K562 (cell line): ENCODE data around the gene NCAM2. TPM values are rescaled to one million over a fixed set of nuclear protein-coding genes. Genes with fewer than 3 reads are reported as not detected.

ENCODE experiments used
- CHD4 ChIP-seq: fragments of 200-600 bp; sonication (generic); IDR thresholded peaks from 3 replicates; pipeline ENCODE4 v1.6.1; 2012; ENCODE audit warnings: low read depth, mild to moderate bottlenecking, mixed read lengths, low read length, inconsistent platforms; ENCODE audit not compliant: insufficient read depth, insufficient replicate concordance, poor library complexity, severe bottlenecking
- MAFG ChIP-seq: fragments of 450-650 bp; conservative IDR thresholded peaks from 2 replicates; pipeline ENCODE4 v1.6.1; 2016; ENCODE audit warnings: missing genetic modification characterization, missing compliant biosample characterization
- MTA3 ChIP-seq: fragments of 450-650 bp; formaldehyde crosslinking; IDR thresholded peaks from 2 replicates; pipeline ENCODE4 v1.6.1; 2017; ENCODE audit warnings: mild to moderate bottlenecking, borderline replicate concordance
- NBN ChIP-seq: fragments of 450-650 bp; IDR thresholded peaks from 2 replicates; pipeline ENCODE4 v1.6.1; 2016; ENCODE audit warnings: low read depth, mild to moderate bottlenecking
- RBM34 ChIP-seq: fragments of 200-400 bp; formaldehyde crosslinking; IDR thresholded peaks from 2 replicates; pipeline ENCODE4 v1.6.1; 2018; ENCODE audit warnings: low read length, borderline replicate concordance; ENCODE audit not compliant: insufficient read depth
- RFX7 ChIP-seq: fragments of 250-450 bp; sonication (Bioruptor Pico); IDR thresholded peaks from 2 replicates; pipeline ENCODE4 v1.5.1; 2021; ENCODE audit warnings: mild to moderate bottlenecking
- SETDB1 ChIP-seq: IDR thresholded peaks from one replicate; pipeline ENCODE4 v1.6.1; 2012; ENCODE audit warnings: low read length, control low read depth, inconsistent platforms
- TFAM ChIP-seq: fragments of 250-450 bp; sonication (Bioruptor Pico); conservative IDR thresholded peaks from 2 replicates; pipeline ENCODE4 v1.5.0; 2021; ENCODE audit warnings: mild to moderate bottlenecking, moderate library complexity
- polyA plus RNA-seq, 8 experiments: library from polyadenylated mRNA; depleted of rRNA in 4 of 8; stranded (reverse) in 5 of 8; unstranded in 3 of 8; fragments of >200 nt; fragmentation: Nextera tagmentation in 2 of 8; fragmentation: Illumina TruSeq in 1 of 8; extraction: Ambion mirVana in 2 of 8; extraction: Trizol in 1 of 8; gene quantifications; 2 replicates each; pipeline versions ENCODE4 v1.2.1 to v1.2.3, GENCODE V29; 2011 to 2014; ENCODE audit warnings: inconsistent platforms in 1 of 8, missing spikeins in 1 of 8
- total RNA-seq, 7 experiments: library from RNA; depleted of rRNA in 6 of 7; stranded (reverse); fragments of >200 nt in 6 of 7; fragmentation: Illumina TruSeq in 2 of 7; extraction: Trizol in 2 of 7; gene quantifications; 2 replicates each; pipeline versions ENCODE4 v1.2.1 to v1.2.3, GENCODE V29; 2011 to 2021; ENCODE audit warnings: low replicate concordance in 1 of 7
- TF ChIP-seq, protein P1 (sequence below): fragments of 200-600 bp; sonication (generic); IDR thresholded peaks from one replicate; pipeline ENCODE4 v1.6.1; 2012; ENCODE audit warnings: mild to moderate bottlenecking, low read depth, low read length, inconsistent platforms
- TF ChIP-seq, protein P2 (sequence below), 2 experiments: fragments of 250-450 bp in 1 of 2; fragments of 450-650 bp in 1 of 2; sonication (Bioruptor Pico) in 1 of 2; IDR thresholded peaks; 2 replicates each; pipeline versions ENCODE4 v1.6.1 to v1.8.0; 2016 to 2021; ENCODE audit warnings: mild to moderate bottlenecking in 2 of 2, moderate library complexity in 2 of 2, missing compliant biosample characterization in 1 of 2, missing genetic modification characterization in 1 of 2
- TF ChIP-seq, protein P3 (sequence below): fragments of 250-450 bp; sonication (Bioruptor Pico); IDR thresholded peaks from 2 replicates; pipeline ENCODE4 v1.8.0; 2021; ENCODE audit warnings: moderate library complexity, mild to moderate bottlenecking, inconsistent platforms
- TF ChIP-seq, protein P4 (sequence below): fragments of 250-450 bp; sonication (Bioruptor Pico); IDR thresholded peaks from 2 replicates; pipeline ENCODE4 v1.9.0; 2021; ENCODE audit warnings: mild to moderate bottlenecking

The NCAM2 gene
- total and polyA plus RNA-seq, 9 of the 15 experiments (the other 6 are each of a cell fraction or from before 2014, with no cell fraction given), result 14.0 to 58.2 (median 27.8) TPM

DNA sequence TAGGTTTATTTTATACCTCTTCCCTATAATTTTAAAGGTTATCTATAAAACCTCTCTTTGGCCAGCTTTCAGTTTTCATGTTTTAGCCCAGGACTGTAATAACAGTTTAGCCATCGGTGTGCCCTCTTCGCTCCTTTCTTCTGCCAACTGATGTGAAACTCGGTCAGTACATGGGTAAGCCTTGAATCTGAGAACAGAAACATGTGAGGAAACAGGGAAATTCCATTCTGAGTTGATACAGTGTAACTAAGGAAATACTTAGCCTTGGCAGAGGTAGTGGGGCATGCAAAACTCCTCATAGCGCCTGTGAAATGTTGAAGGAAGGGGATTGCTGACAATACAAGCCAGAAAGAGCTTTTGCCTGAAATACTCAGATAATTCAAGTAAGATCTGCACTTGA lies 465.2 kb downstream of the NCAM2 start (continued):
- TF ChIP-seq, protein P1, sequence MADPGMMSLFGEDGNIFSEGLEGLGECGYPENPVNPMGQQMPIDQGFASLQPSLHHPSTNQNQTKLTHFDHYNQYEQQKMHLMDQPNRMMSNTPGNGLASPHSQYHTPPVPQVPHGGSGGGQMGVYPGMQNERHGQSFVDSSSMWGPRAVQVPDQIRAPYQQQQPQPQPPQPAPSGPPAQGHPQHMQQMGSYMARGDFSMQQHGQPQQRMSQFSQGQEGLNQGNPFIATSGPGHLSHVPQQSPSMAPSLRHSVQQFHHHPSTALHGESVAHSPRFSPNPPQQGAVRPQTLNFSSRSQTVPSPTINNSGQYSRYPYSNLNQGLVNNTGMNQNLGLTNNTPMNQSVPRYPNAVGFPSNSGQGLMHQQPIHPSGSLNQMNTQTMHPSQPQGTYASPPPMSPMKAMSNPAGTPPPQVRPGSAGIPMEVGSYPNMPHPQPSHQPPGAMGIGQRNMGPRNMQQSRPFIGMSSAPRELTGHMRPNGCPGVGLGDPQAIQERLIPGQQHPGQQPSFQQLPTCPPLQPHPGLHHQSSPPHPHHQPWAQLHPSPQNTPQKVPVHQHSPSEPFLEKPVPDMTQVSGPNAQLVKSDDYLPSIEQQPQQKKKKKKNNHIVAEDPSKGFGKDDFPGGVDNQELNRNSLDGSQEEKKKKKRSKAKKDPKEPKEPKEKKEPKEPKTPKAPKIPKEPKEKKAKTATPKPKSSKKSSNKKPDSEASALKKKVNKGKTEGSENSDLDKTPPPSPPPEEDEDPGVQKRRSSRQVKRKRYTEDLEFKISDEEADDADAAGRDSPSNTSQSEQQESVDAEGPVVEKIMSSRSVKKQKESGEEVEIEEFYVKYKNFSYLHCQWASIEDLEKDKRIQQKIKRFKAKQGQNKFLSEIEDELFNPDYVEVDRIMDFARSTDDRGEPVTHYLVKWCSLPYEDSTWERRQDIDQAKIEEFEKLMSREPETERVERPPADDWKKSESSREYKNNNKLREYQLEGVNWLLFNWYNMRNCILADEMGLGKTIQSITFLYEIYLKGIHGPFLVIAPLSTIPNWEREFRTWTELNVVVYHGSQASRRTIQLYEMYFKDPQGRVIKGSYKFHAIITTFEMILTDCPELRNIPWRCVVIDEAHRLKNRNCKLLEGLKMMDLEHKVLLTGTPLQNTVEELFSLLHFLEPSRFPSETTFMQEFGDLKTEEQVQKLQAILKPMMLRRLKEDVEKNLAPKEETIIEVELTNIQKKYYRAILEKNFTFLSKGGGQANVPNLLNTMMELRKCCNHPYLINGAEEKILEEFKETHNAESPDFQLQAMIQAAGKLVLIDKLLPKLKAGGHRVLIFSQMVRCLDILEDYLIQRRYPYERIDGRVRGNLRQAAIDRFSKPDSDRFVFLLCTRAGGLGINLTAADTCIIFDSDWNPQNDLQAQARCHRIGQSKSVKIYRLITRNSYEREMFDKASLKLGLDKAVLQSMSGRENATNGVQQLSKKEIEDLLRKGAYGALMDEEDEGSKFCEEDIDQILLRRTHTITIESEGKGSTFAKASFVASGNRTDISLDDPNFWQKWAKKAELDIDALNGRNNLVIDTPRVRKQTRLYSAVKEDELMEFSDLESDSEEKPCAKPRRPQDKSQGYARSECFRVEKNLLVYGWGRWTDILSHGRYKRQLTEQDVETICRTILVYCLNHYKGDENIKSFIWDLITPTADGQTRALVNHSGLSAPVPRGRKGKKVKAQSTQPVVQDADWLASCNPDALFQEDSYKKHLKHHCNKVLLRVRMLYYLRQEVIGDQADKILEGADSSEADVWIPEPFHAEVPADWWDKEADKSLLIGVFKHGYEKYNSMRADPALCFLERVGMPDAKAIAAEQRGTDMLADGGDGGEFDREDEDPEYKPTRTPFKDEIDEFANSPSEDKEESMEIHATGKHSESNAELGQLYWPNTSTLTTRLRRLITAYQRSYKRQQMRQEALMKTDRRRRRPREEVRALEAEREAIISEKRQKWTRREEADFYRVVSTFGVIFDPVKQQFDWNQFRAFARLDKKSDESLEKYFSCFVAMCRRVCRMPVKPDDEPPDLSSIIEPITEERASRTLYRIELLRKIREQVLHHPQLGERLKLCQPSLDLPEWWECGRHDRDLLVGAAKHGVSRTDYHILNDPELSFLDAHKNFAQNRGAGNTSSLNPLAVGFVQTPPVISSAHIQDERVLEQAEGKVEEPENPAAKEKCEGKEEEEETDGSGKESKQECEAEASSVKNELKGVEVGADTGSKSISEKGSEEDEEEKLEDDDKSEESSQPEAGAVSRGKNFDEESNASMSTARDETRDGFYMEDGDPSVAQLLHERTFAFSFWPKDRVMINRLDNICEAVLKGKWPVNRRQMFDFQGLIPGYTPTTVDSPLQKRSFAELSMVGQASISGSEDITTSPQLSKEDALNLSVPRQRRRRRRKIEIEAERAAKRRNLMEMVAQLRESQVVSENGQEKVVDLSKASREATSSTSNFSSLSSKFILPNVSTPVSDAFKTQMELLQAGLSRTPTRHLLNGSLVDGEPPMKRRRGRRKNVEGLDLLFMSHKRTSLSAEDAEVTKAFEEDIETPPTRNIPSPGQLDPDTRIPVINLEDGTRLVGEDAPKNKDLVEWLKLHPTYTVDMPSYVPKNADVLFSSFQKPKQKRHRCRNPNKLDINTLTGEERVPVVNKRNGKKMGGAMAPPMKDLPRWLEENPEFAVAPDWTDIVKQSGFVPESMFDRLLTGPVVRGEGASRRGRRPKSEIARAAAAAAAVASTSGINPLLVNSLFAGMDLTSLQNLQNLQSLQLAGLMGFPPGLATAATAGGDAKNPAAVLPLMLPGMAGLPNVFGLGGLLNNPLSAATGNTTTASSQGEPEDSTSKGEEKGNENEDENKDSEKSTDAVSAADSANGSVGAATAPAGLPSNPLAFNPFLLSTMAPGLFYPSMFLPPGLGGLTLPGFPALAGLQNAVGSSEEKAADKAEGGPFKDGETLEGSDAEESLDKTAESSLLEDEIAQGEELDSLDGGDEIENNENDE, result no peak
- TF ChIP-seq, protein P2, sequence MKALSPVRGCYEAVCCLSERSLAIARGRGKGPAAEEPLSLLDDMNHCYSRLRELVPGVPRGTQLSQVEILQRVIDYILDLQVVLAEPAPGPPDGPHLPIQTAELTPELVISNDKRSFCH (CRISPR knock-in tag; IDR thresholded peaks at IDR 0.05), result no peak
- TF ChIP-seq, protein P2 (tag; IDR thresholded peaks at IDR 0.05), result no peak
- no peak for TF ChIP-seq CHD4
- TF ChIP-seq SETDB1, result no peak
- TF ChIP-seq TFAM (CRISPR knock-in tag), result no peak
- TF ChIP-seq MTA3, result no peak
- TF ChIP-seq MAFG (tag), result no peak
- TF ChIP-seq RFX7 (CRISPR knock-in tag), result no peak
- TF ChIP-seq, protein P3, sequence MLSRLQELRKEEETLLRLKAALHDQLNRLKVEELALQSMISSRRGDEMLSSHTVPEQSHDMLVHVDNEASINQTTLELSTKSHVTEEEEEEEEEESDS (CRISPR knock-in tag), result no peak
- TF ChIP-seq, protein P4, sequence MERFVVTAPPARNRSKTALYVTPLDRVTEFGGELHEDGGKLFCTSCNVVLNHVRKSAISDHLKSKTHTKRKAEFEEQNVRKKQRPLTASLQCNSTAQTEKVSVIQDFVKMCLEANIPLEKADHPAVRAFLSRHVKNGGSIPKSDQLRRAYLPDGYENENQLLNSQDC, result no peak
- TF ChIP-seq RBM34, result no peak
- no peak for TF ChIP-seq NBN
- TF ChIP-seq, all 486 proteins: peak for 0
